PC-3 (cell line): ENCODE data around the gene DYSF. TPM values are rescaled to one million over a fixed set of nuclear protein-coding genes. Genes with fewer than 3 reads are reported as not detected.

ENCODE experiments used
- ATAC-seq: fragments of 200-7000 bp; cut with Tn5 transposase; 2 replicates; pipeline ENCODE4 v1.9.1; 2020; ENCODE audit warnings: mild to moderate bottlenecking, moderate library complexity
- BruUV-seq: library from RNA; stranded (reverse); fragments of 400-500 nt; replicated peaks from 2 replicates; lab custom pipeline; 2021; lab: Mats Ljungman, UMichigan
- CTCF ChIA-PET: fragments of 300-600 bp; sonication (Branson Sonifier 250); formaldehyde crosslinking; loops from one replicate; lab custom pipeline; 2022; ENCODE audit warnings: antibody characterized with exemption; lab: Charles Lee
- POLR2A ChIA-PET: fragments of 300-600 bp; sonication (Branson Sonifier 250); formaldehyde crosslinking; loops from one replicate; lab custom pipeline; 2022; ENCODE audit warnings: antibody characterized with exemption; ENCODE audit not compliant: unreplicated experiment; lab: Charles Lee
- DNase-seq: peaks from one replicate; pipeline ENCODE4 v3.0.0-alpha.2; 2015
- H2AFZ ChIP-seq: fragments of 300-600 bp; sonication (generic); 2 replicates; pipeline ENCODE4 v1.6.0; 2016; ENCODE audit warnings: antibody characterized with exemption, low read length
- H3F3A ChIP-seq: fragments of 300-600 bp; sonication (generic); one replicate; pipeline ENCODE4 v1.6.0; 2017; ENCODE audit warnings: antibody characterized with exemption, low read length, control low read depth, mild to moderate bottlenecking; ENCODE audit not compliant: unreplicated experiment
- H3K27ac ChIP-seq: fragments of 300-600 bp; sonication (generic); 2 replicates; pipeline ENCODE4 v1.5.1; 2016; ENCODE audit warnings: mild to moderate bottlenecking, low read length
- H3K27me3 ChIP-seq: fragments of 300-600 bp; sonication (generic); 2 replicates; pipeline ENCODE4 v1.6.1; 2016; ENCODE audit warnings: low read length, mixed read lengths
- H3K36me3 ChIP-seq: fragments of 300-600 bp; sonication (generic); 2 replicates; pipeline ENCODE4 v1.6.1; 2016; ENCODE audit warnings: low read depth, mixed run types, low read length, mixed read lengths
- H3K4me1 ChIP-seq: fragments of 300-600 bp; sonication (generic); 2 replicates; pipeline ENCODE4 v1.5.1; 2016; ENCODE audit warnings: low read length; ENCODE audit not compliant: insufficient read depth
- H3K4me2 ChIP-seq: fragments of 300-600 bp; sonication (generic); 2 replicates; pipeline ENCODE4 v1.6.0; 2016; ENCODE audit warnings: low read length
- H3K4me3 ChIP-seq: fragments of 300-600 bp; sonication (generic); 2 replicates; pipeline ENCODE4 v1.5.1; 2016; ENCODE audit warnings: mild to moderate bottlenecking, low read length, mixed read lengths
- H3K79me2 ChIP-seq: fragments of 300-600 bp; sonication (generic); 2 replicates; pipeline ENCODE4 v1.6.1; 2017; ENCODE audit warnings: low read length, mixed read lengths
- H3K9ac ChIP-seq: fragments of 300-600 bp; sonication (generic); 2 replicates; pipeline ENCODE4 v1.6.0; 2016; ENCODE audit warnings: mild to moderate bottlenecking, low read length
- H3K9me2 ChIP-seq: fragments of 300-600 bp; sonication (generic); replicated peaks from 2 replicates; pipeline ENCODE4 v1.6.1; 2016; ENCODE audit warnings: mixed run types, low read length, mixed read lengths
- H3K9me3 ChIP-seq: fragments of 300-600 bp; sonication (generic); 2 replicates; pipeline ENCODE4 v1.6.1; 2016; ENCODE audit warnings: low read length, mixed read lengths
- H4K20me1 ChIP-seq: fragments of 300-600 bp; sonication (generic); 2 replicates; pipeline ENCODE4 v1.6.1; 2016; ENCODE audit warnings: low read length, mixed read lengths
- EZH2 ChIP-seq: fragments of 300-600 bp; sonication (generic); IDR thresholded peaks from one replicate; pipeline ENCODE4 v1.6.1; 2017; ENCODE audit warnings: antibody characterized with exemption, mild to moderate bottlenecking, low read length; ENCODE audit not compliant: unreplicated experiment
- EZH2phosphoT487 ChIP-seq: fragments of 300-600 bp; sonication (generic); IDR thresholded peaks from 2 replicates; pipeline ENCODE4 v1.6.1; 2018; ENCODE audit warnings: mild to moderate bottlenecking, antibody characterized with exemption, low read length, borderline replicate concordance
- intact Hi-C: fragments of 100-400 bp; cut with micrococcal nuclease; formaldehyde crosslinking; loops from 2 replicates; pipeline ENCODE4 v1.9.0; 2023
- total RNA-seq: library from RNA; depleted of rRNA; stranded (reverse); fragments of >200 nt; gene quantifications from 2 replicates; pipeline ENCODE4 v1.2.3, GENCODE V29; 2014
- TF ChIP-seq, protein P1 (sequence below): fragments of 300-600 bp; sonication (generic); conservative IDR thresholded peaks from 2 replicates; pipeline ENCODE4 v1.5.1; 2017; ENCODE audit warnings: antibody characterized with exemption, low read depth, mild to moderate bottlenecking, low read length

DYSF gene
- total RNA-seq, 1 experiment from 2014 or later = 13.0 TPM

DNA sequence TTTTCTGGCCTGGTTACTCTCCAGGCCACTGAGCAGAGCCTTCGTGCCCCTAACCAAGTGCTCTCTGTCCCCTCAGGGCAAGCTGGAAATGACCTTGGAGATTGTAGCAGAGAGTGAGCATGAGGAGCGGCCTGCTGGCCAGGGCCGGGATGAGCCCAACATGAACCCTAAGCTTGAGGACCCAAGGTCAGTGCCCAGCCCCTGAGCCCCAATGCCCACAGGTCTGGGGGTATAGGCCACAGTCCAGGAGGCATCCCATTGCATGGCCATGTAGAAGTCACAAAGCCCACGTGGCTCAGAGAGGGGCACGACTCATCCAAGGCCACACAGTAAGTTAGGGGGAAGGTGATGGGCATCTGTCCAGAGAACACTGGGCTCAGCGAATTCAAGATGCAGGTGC lies 227.6 kb downstream of the DYSF start:
- H4K20me1 ChIP-seq = no peaks in the 10 kb centered on the region
- no peaks in the 10 kb centered on the region for H3F3A ChIP-seq
- H3K9me3 ChIP-seq = no peaks in the 10 kb centered on the region
- DNase-seq = no peak
- H3K9me2 ChIP-seq = no peaks in the 10 kb centered on the region
- H2AFZ ChIP-seq = no peak overlapping the region
- ATAC-seq = no peak
- no peak overlapping the region for H3K9ac ChIP-seq
- intact Hi-C loops = no loop called here
- no peaks in the 10 kb centered on the region for H3K79me2 ChIP-seq
- H3K27ac ChIP-seq = no peak overlapping the region
- TF ChIP-seq, protein P1, sequence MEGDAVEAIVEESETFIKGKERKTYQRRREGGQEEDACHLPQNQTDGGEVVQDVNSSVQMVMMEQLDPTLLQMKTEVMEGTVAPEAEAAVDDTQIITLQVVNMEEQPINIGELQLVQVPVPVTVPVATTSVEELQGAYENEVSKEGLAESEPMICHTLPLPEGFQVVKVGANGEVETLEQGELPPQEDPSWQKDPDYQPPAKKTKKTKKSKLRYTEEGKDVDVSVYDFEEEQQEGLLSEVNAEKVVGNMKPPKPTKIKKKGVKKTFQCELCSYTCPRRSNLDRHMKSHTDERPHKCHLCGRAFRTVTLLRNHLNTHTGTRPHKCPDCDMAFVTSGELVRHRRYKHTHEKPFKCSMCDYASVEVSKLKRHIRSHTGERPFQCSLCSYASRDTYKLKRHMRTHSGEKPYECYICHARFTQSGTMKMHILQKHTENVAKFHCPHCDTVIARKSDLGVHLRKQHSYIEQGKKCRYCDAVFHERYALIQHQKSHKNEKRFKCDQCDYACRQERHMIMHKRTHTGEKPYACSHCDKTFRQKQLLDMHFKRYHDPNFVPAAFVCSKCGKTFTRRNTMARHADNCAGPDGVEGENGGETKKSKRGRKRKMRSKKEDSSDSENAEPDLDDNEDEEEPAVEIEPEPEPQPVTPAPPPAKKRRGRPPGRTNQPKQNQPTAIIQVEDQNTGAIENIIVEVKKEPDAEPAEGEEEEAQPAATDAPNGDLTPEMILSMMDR = no peak
- TF ChIP-seq EZH2 (no peak), EZH2phosphoT487 (no peak)
- H3K4me2 ChIP-seq = no peak overlapping the region
- no TSS peak for BruUV-seq
- ChIA-PET CTCF (no interaction called here), POLR2A (no interaction called here)
- H3K27me3 ChIP-seq = no peaks in the 10 kb centered on the region
- no peak overlapping the region for H3K4me3 ChIP-seq
- H3K36me3 ChIP-seq = no peaks in the 10 kb centered on the region
- no peaks in the 10 kb centered on the region for H3K4me1 ChIP-seq

DNA sequence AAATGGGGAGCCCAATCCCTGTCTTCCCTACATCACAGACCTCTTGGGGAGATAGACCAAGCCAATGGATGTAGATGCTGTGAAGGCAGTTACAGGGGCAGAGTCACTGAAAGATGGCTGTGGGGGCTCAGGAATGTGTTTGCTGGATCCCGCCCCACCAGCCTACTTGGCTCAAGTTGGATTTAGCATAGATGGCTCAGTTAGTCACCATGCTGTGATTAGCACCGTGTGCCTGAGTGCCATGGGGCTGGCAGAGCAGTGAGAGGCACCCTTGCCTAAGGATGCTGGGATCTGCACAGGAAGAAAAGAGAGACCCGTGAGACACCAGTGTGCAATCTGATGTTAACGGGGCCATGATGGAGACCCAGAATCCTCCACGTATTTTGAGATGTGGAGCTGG lies 228.3 kb downstream of the DYSF start:
- Histone ChIP-seq H4K20me1 (no peaks in the 10 kb centered on the region), H3K4me1 (no peaks in the 10 kb centered on the region), H2AFZ (no peak overlapping the region), H3K4me2 (no peak overlapping the region), H3K9ac (no peak overlapping the region), H3K27me3 (no peaks in the 10 kb centered on the region), H3K4me3 (no peak overlapping the region), H3K79me2 (no peaks in the 10 kb centered on the region), H3K36me3 (no peaks in the 10 kb centered on the region), H3K9me2 (no peaks in the 10 kb centered on the region), H3F3A (no peaks in the 10 kb centered on the region), H3K9me3 (no peaks in the 10 kb centered on the region), H3K27ac (no peak overlapping the region)
- CTCF ChIA-PET = no interaction called here
- intact Hi-C loops = no loop called here
- ATAC-seq = no peak
- POLR2A ChIA-PET = no interaction called here
- BruUV-seq = no TSS peak
- TF ChIP-seq, protein P1 = no peak
- TF ChIP-seq EZH2phosphoT487 (no peak), EZH2 (no peak)
- DNase-seq = no peak

DNA sequence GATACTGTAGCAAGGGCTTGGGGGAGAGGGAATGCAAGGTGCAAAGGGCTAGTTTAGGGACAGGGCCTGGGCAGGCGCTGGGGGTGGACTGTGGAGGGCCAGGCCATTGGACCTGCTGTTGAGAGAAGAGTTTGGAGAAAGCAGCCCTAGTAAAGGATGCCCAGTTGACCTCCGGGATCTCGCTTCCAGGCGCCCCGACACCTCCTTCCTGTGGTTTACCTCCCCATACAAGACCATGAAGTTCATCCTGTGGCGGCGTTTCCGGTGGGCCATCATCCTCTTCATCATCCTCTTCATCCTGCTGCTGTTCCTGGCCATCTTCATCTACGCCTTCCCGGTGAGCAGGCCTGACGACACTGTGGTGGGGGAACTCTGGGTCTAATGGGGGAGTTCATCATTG lies 229.0 kb downstream of the DYSF start:
- ChIA-PET POLR2A (no interaction called here), CTCF (no interaction called here)
- intact Hi-C loops = no loop called here
- Histone ChIP-seq H4K20me1 (no peaks in the 10 kb centered on the region), H3K4me3 (no peak overlapping the region), H3K9me3 (no peaks in the 10 kb centered on the region), H3K4me2 (no peak overlapping the region), H3K4me1 (no peaks in the 10 kb centered on the region), H3K79me2 (no peaks in the 10 kb centered on the region), H3K36me3 (no peaks in the 10 kb centered on the region), H2AFZ (no peak overlapping the region), H3K9ac (no peak overlapping the region), H3F3A (no peaks in the 10 kb centered on the region), H3K9me2 (no peaks in the 10 kb centered on the region), H3K27me3 (no peaks in the 10 kb centered on the region), H3K27ac (no peak overlapping the region)
- ATAC-seq (no peak), DNase-seq (no peak)
- no TSS peak for BruUV-seq
- TF ChIP-seq EZH2 (no peak), EZH2phosphoT487 (no peak)
- TF ChIP-seq, protein P1 = no peak
